ENCODE data around the gene ADAMTS14.
"Not testable (repeated sequence)": the region's sequence is repeated elsewhere in the genome, so short reads cannot be mapped to it uniquely, and the experiment has no call there.

Gene ADAMTS14

GRCh38 chr10:70658582-70659136 lies 13.6 kb upstream of the ADAMTS14 start:
- ATAC-seq (no peak), DNase-seq (no peak)

GRCh38 chr10:70659306-70659705 lies 13.0 kb upstream of the ADAMTS14 start:
- ATAC-seq (no peak), DNase-seq (no peak)

GRCh38 chr10:70660722-70661121 lies 11.6 kb upstream of the ADAMTS14 start:
- ATAC-seq (no peak), DNase-seq (no peak)

GRCh38 chr10:70661623-70662361 lies 10.5 kb upstream of the ADAMTS14 start:
- no peak for ATAC-seq
- no peak for DNase-seq

DNA sequence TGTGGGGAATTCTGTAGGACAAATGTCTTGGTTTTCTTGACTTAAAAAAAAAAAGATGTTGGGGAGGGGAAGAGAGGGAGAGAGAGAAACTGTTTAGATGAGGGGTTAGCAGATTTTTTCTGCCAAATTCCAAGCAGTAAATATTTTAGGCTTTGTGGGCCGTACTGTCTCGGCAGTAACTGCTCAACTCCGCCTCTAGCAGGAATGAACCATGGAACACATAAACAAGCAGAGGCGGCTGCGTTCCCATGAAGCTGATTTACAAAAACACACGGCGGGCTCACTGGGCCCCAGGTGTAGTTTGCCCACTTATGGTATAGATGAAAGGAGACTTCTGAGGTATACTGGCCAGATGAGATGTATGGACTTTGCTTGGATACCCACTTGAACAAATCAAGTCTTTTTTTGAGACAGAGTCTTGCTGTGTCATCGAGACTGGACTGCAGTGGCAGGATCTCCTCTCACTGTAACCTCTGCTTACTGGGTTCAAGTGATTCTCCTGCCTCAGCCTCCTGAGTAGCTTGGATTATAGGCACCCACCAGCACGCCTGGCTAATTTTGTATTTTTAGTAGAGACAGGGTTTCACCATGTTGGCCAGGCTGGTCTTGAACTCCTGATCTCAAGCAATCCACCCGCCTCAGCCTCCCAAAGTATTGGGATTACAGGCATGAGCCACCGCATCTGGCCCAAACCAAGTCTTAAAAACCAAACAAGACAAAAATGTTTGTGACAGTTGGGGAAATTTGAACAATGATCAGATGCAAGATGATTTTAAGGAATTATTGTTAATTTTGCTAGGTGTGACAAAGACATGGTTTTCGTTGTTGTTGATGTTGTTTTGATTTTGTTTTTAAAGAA lies 9.7 kb upstream of the ADAMTS14 start:
- no peak for ATAC-seq
- no peak for DNase-seq

- DNase-seq, ATAC-seq: not testable (repeated sequence)
Observed at GRCh38 chr10:70663458-70664409, 8.6 kb upstream of the ADAMTS14 start.

GRCh38 chr10:70664702-70665195 lies 7.6 kb upstream of the ADAMTS14 start:
- DNase-seq = no peak
- peak; percentile 49 for ATAC-seq

GRCh38 chr10:70666960-70667798 lies 5.1 kb upstream of the ADAMTS14 start:
- peak; percentile 25 for ATAC-seq

GRCh38 chr10:70667818-70668217 lies 4.5 kb upstream of the ADAMTS14 start:
- DNase-seq, ATAC-seq: not testable (repeated sequence)

More at GRCh38 chr10:70666960-70667798, 5.1 kb upstream of the ADAMTS14 start:
- DNase-seq = no peak

- ATAC-seq (no peak), DNase-seq (no peak)
Observed at GRCh38 chr10:70668454-70668970, 3.8 kb upstream of the ADAMTS14 start.

DNA sequence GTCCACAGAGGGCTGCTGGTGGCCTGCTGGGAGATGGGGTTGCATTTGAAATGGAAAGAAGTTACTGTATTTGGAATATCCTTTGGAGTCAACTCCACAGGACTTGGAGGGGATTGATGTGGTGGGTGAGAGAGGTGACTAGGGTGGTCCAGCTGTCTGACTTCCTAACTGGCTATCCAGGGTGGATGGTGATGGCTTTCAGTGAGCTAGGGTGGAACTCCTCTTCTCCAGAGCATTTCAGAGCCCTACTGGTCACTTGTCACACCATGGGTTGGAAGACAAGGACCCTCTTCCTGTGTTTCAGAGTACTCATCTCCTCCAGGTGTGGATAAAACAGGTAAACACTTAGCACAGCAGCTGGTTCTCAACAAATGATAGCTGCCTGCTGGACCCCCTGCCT lies 3.3 kb upstream of the ADAMTS14 start:
- no peak for DNase-seq
- no peak for ATAC-seq

DNA sequence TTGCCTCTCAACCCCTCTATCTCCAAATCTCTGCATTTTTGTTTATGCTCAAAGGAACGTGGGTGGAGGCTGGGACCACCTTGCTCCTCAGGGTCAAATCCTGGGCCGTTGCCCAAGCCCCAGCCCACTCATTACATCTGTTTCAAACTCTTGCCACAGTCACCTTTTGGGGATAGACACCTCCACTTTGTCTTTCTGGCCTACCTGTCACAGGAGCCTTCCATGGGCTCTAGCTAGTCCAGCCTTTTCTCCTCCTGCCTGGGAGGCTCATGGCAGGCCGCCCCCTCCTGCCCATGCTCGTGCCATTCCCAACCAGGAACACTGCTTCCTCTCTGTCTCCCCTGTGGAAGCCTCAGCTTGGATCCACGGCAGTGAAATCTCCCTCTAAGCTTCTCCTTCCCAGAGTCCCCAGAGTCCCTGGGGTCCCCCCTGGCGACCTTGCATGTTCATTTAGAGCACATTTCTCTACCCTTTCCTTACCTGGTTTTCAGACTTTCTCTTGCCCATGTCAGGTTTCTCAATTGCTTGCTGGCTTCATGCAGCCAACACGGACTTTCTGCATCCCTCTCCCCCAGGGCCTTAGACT lies 2.5 kb upstream of the ADAMTS14 start:
- DNase-seq (no peak), ATAC-seq (no peak)

- ATAC-seq (no peak), DNase-seq (no peak)
Observed at GRCh38 chr10:70671619-70672164, 614 bp upstream of the ADAMTS14 start.

DNA sequence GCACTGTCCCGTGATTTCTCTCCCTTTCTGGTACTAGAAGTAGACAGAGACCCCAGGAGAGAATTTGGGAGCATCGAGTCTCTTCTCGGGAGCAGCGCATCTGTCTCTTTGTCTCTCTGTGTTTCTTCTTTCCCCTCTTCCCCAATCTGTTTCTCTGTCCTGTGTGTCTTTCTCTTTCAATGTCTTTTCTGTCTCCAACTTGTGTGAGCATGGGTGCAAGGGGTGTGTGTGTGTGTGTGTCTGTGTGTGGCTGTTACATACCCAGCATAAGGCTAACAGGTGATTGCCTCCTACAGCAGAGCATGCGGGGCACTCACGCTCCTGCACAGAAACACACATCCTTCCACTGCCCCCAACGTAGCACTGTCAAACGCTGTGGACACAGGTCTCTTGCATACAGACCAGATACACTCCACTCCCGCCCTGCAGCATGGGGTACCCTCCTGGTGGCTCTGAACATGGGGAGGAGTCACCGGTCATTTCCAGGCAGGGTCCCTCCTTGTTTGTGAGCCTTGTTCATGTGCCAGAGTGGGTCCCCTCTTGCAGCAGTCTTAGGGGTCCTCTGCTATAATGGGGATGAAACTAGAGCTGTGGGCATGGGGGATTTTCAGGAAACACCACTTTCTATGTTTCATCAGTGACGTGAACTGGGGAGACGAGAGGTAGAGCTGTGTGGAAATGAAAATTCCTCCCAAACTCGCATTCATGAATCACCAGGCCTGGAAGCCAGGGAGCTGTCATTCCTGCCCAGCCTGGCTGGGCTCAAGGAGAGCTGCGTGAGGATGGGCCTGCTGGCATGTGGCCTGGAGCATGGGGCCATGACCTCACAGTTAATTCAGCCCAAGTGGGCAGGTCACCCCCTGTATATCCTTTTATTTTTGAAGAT lies 980 bp downstream of the ADAMTS14 start:
- DNase-seq (no peak), ATAC-seq (no peak)

DNA sequence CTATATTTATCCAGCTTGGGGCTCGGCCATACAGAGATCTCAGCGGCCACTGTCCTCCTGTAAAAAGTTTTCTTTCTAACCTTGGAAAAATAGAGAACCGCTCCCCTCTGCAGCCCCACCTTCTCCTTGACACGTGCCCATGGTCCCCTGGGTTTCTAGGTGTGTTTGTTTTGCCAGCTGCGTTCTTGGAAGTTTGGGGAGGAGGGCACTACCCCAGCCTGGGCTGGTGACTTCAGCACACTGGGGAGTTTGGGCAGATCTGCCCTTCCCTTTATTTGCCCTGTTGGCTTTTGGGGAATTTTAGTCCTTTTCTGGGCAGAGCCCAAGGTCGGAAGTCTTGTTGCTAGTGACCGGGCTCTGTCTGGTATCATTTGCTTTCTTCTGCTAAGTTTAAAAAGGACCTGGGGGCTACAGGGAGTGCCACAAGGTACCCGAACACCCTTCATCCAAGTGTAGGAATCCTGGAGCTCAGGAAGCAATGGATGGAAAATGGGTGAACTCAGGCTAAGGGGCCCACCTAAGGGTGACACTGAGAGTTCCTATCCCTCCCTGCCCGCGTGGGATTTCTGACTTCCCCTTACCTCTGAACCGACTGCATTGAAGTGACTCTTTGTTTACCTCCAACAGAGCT lies 1.7 kb downstream of the ADAMTS14 start:
- ATAC-seq (no peak), DNase-seq (no peak)

DNA sequence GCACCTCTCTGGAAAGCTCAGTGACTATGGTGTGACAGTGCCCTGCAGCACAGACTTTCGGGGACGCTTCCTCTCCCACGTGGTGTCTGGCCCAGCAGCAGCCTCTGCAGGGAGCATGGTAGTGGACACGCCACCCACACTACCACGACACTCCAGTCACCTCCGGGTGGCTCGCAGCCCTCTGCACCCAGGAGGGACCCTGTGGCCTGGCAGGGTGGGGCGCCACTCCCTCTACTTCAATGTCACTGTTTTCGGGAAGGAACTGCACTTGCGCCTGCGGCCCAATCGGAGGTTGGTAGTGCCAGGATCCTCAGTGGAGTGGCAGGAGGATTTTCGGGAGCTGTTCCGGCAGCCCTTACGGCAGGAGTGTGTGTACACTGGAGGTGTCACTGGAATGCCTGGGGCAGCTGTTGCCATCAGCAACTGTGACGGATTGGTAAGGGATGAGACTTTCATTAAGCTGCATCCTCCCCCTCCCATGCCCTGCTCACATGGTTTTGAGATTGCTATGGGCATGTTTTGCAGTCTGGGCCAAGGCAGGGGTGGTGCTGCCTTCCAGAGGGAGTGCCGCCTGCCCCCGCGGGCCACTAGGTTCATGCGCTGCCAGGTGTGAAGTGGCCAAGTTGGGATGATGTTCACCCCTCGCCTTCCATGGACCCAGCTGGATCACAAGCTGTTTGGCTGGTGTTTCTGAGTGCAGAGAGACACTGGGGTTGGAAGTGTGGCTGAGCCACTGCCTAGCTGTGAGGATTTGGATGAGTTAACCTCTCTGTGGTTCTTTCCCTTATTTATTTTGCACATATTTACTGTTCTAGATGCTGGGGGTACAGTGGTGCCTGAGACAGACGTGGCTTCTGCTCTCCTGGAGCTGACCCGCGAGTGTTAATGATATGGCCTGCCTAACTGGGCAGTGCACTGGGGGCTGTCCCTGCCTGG lies 2.5 kb downstream of the ADAMTS14 start:
- DNase-seq = no peak
- no peak for ATAC-seq

DNA sequence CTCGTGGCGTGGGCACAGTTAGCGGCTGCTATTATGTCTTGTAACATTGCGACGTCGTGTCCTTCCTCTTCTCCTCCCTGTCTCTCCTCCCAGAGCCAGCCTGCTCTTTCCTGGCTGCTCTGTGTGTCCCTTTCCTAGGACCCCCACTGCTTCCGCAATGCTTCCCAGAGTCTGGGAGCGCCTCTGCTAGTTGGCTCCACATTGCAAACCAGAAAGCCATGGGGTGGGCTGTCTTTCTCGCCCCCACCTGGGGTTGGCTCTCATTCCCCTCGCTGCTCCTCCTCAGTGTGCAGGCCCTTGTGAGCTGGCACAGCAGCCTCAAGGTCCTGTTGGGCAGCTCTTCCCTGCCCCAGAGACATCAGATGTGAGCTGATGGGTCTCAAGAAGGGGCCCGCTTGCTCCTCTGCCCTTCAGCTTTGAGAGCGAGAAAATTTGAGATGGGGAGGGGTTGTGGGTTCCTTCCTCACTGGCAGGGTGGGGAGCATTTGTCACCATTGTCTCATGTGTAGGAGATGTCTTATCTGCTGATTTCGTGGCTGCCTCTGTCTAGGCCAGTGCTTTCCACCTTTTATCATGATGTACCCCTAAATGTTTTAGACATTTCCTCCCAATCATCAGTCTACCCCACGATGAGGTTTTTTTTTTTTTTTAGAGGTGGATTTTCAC lies 3.3 kb downstream of the ADAMTS14 start:
- ATAC-seq (no peak), DNase-seq (no peak)
